Common myeloid progenitor, CD34-positive (primary cell): ENCODE results near the gene LSM6.

ENCODE experiments used
- CTCF ChIA-PET: fragments of 350-600 bp; sonication (Branson Sonifier 250); formaldehyde crosslinking; loops from one replicate; lab custom pipeline; 2021; ENCODE audit warnings: antibody characterized with exemption; lab: Charles Lee
- POLR2A ChIA-PET: fragments of 350-600 bp; sonication (Branson Sonifier 250); formaldehyde crosslinking; loops from one replicate; lab custom pipeline; 2021; ENCODE audit warnings: antibody characterized with exemption; lab: Charles Lee
- DNase-seq, 3 donors: peaks; one replicate each; pipeline versions ENCODE4 v3.0.0 to v3.0.0-alpha.2; 2013
- H3K27ac ChIP-seq, 2 experiments: 1 replicate in 1 of 2; 2 replicates in 1 of 2; pipeline ENCODE4 v1.7.0; 2013; ENCODE audit warnings: inconsistent platforms in 2 of 2, low read length in 2 of 2, mild to moderate bottlenecking in 2 of 2, low read depth in 1 of 2, moderate library complexity in 1 of 2; ENCODE audit not compliant: severe bottlenecking in 2 of 2, insufficient read depth in 1 of 2, poor library complexity in 1 of 2
- H3K27me3 ChIP-seq, 5 experiments: replicated peaks in 2 of 5; 1 replicate in 3 of 5; 2 replicates in 2 of 5; pipeline versions ENCODE4 v1.6.1 to v1.7.0; 2013; ENCODE audit warnings: low read length in 4 of 5, mild to moderate bottlenecking in 2 of 5, moderate library complexity in 2 of 5, inconsistent platforms in 1 of 5; ENCODE audit not compliant: insufficient read depth in 5 of 5, control insufficient read depth in 4 of 5
- H3K36me3 ChIP-seq, 4 experiments: 1 replicate in 2 of 4; 2 replicates in 2 of 4; pipeline versions ENCODE4 v1.6.1 to v1.7.0; 2013; ENCODE audit warnings: low read length in 3 of 4, control low read depth in 1 of 4, mild to moderate bottlenecking in 1 of 4; ENCODE audit not compliant: control insufficient read depth in 4 of 4, insufficient read depth in 4 of 4
- H3K4me1 ChIP-seq, 4 experiments: 1 replicate in 3 of 4; 2 replicates in 1 of 4; pipeline versions ENCODE4 v1.6.1 to v1.7.1; 2013; ENCODE audit warnings: low read length in 3 of 4, mild to moderate bottlenecking in 3 of 4, control low read depth in 1 of 4, inconsistent platforms in 1 of 4, moderate library complexity in 1 of 4; ENCODE audit not compliant: control insufficient read depth in 4 of 4, insufficient read depth in 4 of 4; ENCODE audit errors: control extremely low read depth in 1 of 4
- H3K4me3 ChIP-seq, 7 experiments: 1 replicate in 4 of 7; 2 replicates in 3 of 7; pipeline versions ENCODE4 v1.5.1 to v1.7.0; 2013; ENCODE audit warnings: mild to moderate bottlenecking in 7 of 7, low read length in 6 of 7, moderate library complexity in 6 of 7, inconsistent platforms in 2 of 7, low read depth in 2 of 7, control low read depth in 1 of 7; ENCODE audit not compliant: insufficient read depth in 4 of 7, control insufficient read depth in 1 of 7; ENCODE audit errors: extremely low read depth in 1 of 7
- H3K9me3 ChIP-seq, 5 experiments: 1 replicate in 4 of 5; 2 replicates in 1 of 5; pipeline versions ENCODE4 v1.6.1 to v1.7.1; 2013; ENCODE audit warnings: low read length in 4 of 5, mild to moderate bottlenecking in 2 of 5, inconsistent platforms in 1 of 5, low read depth in 1 of 5, moderate library complexity in 1 of 5; ENCODE audit not compliant: control insufficient read depth in 4 of 5, insufficient read depth in 2 of 5; ENCODE audit errors: control extremely low read depth in 1 of 5
- WGBS: methylation state at CpG from one replicate; pipeline ENCODE4 v1.1.5; 2013; ENCODE audit not compliant: insufficient coverage; 5-methylcytosine and 5-hydroxymethylcytosine counted together

LSM6 gene

GRCh38 chr4:146207410-146207809 lies 31.9 kb downstream of the LSM6 start:
- no peaks in the 10 kb centered on the region for H3K36me3 ChIP-seq
- 83% methylated on average over 5 of the region's 5 CpGs for WGBS
- POLR2A ChIA-PET: no interaction called here
- DNase-seq: no peak
- no peak overlapping the region for H3K4me3 ChIP-seq
- CTCF ChIA-PET: no interaction called here
- no peaks in the 10 kb centered on the region for H3K4me1 ChIP-seq
- peaks cover 0 to 4% (median 0%) of the 10 kb centered on the region in 5 experiments for H3K9me3 ChIP-seq
- H3K27ac ChIP-seq: no peak overlapping the region
- peaks cover 0 to 4% (median 2%) of the 10 kb centered on the region in 5 experiments for H3K27me3 ChIP-seq

- Histone ChIP-seq H3K4me3 (no peak overlapping the region), H3K36me3 (no peaks in the 10 kb centered on the region), H3K27me3 (peaks cover 0 to 6% (median 2%) of the 10 kb centered on the region in 5 experiments), H3K4me1 (no peaks in the 10 kb centered on the region), H3K9me3 (no peaks in the 10 kb centered on the region), H3K27ac (no peak overlapping the region)
- POLR2A ChIA-PET: no interaction called here
- no peak for DNase-seq
- CTCF ChIA-PET: interaction anchor here (0.6 kb wide), 1 partner anchor 1920 kb away, joined by 4 read pairs; no protein-coding TSS in a partner anchor
- WGBS: no CpG with 5 or more reads among the region's 2 CpGs
These were observed 35.4 kb downstream of the LSM6 start for GRCh38 chr4:146210890-146211289.

- H3K4me3 ChIP-seq: no peak overlapping the region
- POLR2A ChIA-PET: no interaction called here
- WGBS: 90% methylated on average over 6 of the region's 7 CpGs
- CTCF ChIA-PET: interaction anchor here (0.6 kb wide), 1 partner anchor 1919 kb away, joined by 4 read pairs; no protein-coding TSS in a partner anchor
- no peaks in the 10 kb centered on the region for H3K4me1 ChIP-seq
- peaks cover 0 to 6% (median 2%) of the 10 kb centered on the region in 5 experiments for H3K27me3 ChIP-seq
- H3K9me3 ChIP-seq: no peaks in the 10 kb centered on the region
- H3K27ac ChIP-seq: no peak overlapping the region
- DNase-seq: no peak
- H3K36me3 ChIP-seq: no peaks in the 10 kb centered on the region
These were observed 35.9 kb downstream of the LSM6 start for GRCh38 chr4:146211440-146211839.

- Histone ChIP-seq H3K27me3 (peaks cover 0 to 4% (median 2%) of the 10 kb centered on the region in 5 experiments), H3K9me3 (no peaks in the 10 kb centered on the region), H3K4me3 (no peak overlapping the region), H3K27ac (no peak overlapping the region), H3K4me1 (no peaks in the 10 kb centered on the region), H3K36me3 (no peaks in the 10 kb centered on the region)
- ChIA-PET POLR2A (no interaction called here), CTCF (no interaction called here)
- 95% methylated on average over 9 of the region's 9 CpGs for WGBS
- DNase-seq: no peak
These were observed 37.3 kb downstream of the LSM6 start for GRCh38 chr4:146212781-146213180.

- Histone ChIP-seq H3K4me1 (no peaks in the 10 kb centered on the region), H3K36me3 (no peaks in the 10 kb centered on the region), H3K27me3 (peaks cover 0 to 4% (median 0%) of the 10 kb centered on the region in 5 experiments), H3K9me3 (no peaks in the 10 kb centered on the region), H3K4me3 (no peak within 1 kb of the TSS), H3K27ac (no peak within 1 kb of the TSS)
- DNase-seq: no peak
- ChIA-PET CTCF (no interaction called here), POLR2A (no interaction called here)
- 95% methylated on average over 3 of the region's 5 CpGs for WGBS
These were observed 38.7 kb downstream of the LSM6 start, which contains the start of gene REELD1 for GRCh38 chr4:146214238-146214637. Gene REELD1, plus strand, starts transcription at chr4:146214538. Its CDS starts 2,415 bp downstream, at chr4:146216953.

GRCh38 chr4:146222313-146222712 lies 46.8 kb downstream of the LSM6 start:
- 89% methylated on average over 3 of the region's 8 CpGs for WGBS
- Histone ChIP-seq H3K36me3 (no peaks in the 10 kb centered on the region), H3K4me1 (no peaks in the 10 kb centered on the region), H3K9me3 (no peaks in the 10 kb centered on the region), H3K4me3 (no peak overlapping the region), H3K27me3 (no peaks in the 10 kb centered on the region), H3K27ac (no peak overlapping the region)
- POLR2A ChIA-PET: no interaction called here
- DNase-seq: no peak
- CTCF ChIA-PET: no interaction called here

GRCh38 chr4:146224326-146224966 lies 48.9 kb downstream of the LSM6 start:
- Histone ChIP-seq H3K36me3 (no peaks in the 10 kb centered on the region), H3K4me3 (no peak overlapping the region), H3K4me1 (no peaks in the 10 kb centered on the region), H3K27me3 (peaks cover 0 to 5% (median 0%) of the 10 kb centered on the region in 5 experiments), H3K27ac (no peak overlapping the region), H3K9me3 (no peaks in the 10 kb centered on the region)
- CTCF ChIA-PET: interaction anchor here (1.2 kb wide), 1 partner anchor 19 kb away, joined by 3 read pairs; no protein-coding TSS in a partner anchor
- POLR2A ChIA-PET: no interaction called here
- WGBS: 95% methylated on average over 7 of the region's 8 CpGs
- DNase-seq: no peak
